ENCODE results near the gene DDRGK1.

The DDRGK1 gene

GRCh38 chr20:3171391-3172125 is 32.9 kb downstream of the DDRGK1 start:
- no peak for DNase-seq (ENCODE audit: extremely low spot score)
- POLR2A ChIA-PET: interaction anchor here (1.8 to 2.9 kb wide), 3 partner anchors 10 to 12 kb away, joined by 4 to 13 read pairs (median 13); partner anchors contain the start of genes FASTKD5 and UBOX5
- TF ChIP-seq NFRKB (IDR thresholded peaks at IDR 0.05): no peak
- TF ChIP-seq FOXK2 (IDR thresholded peaks at IDR 0.05): no peak
- TF ChIP-seq SP1 (IDR thresholded peaks at IDR 0.05): no peak
- no peak for TF ChIP-seq LEF1 (IDR thresholded peaks at IDR 0.05; ENCODE audit: borderline replicate concordance)
- no peak for TF ChIP-seq FOXM1 (IDR thresholded peaks at IDR 0.05; ENCODE audit: borderline replicate concordance)
- no peak for TF ChIP-seq PKNOX1 (IDR thresholded peaks at IDR 0.05)
- no peak for TF ChIP-seq FOXA1 (IDR thresholded peaks at IDR 0.05)
- TF ChIP-seq SUZ12 (IDR thresholded peaks at IDR 0.05): no peak
- CTCF ChIA-PET: interaction anchor here (0.6 kb wide), 1 partner anchor 99 kb away, joined by 4 read pairs; no protein-coding TSS in a partner anchor

- TF ChIP-seq BHLHE40 (IDR thresholded peaks at IDR 0.05; ENCODE audit: borderline replicate concordance): no peak
- no peak for TF ChIP-seq NFRKB (IDR thresholded peaks at IDR 0.05)
- no peak for TF ChIP-seq FOXM1 (IDR thresholded peaks at IDR 0.05; ENCODE audit: borderline replicate concordance)
- no peak for TF ChIP-seq LEF1 (IDR thresholded peaks at IDR 0.05; ENCODE audit: borderline replicate concordance)
- no peak for TF ChIP-seq SUZ12 (IDR thresholded peaks at IDR 0.05)
- no peak for TF ChIP-seq PKNOX1 (IDR thresholded peaks at IDR 0.05)
- no peak for TF ChIP-seq SP1 (IDR thresholded peaks at IDR 0.05)
- no peak for TF ChIP-seq CTBP1 (IDR thresholded peaks at IDR 0.05; ENCODE audit: borderline replicate concordance)
- TF ChIP-seq TARDBP (IDR thresholded peaks at IDR 0.05): no peak
- no peak for TF ChIP-seq ZNF384 (IDR thresholded peaks at IDR 0.05)
- no peak for TF ChIP-seq ARNT (IDR thresholded peaks at IDR 0.05)
- no peak for TF ChIP-seq L3MBTL2 (conservative IDR thresholded peaks at IDR 0.05)
- no peak for TF ChIP-seq ELF4 (IDR thresholded peaks at IDR 0.05)
- no peak for TF ChIP-seq HDGF (IDR thresholded peaks at IDR 0.05; ENCODE audit: borderline replicate concordance)
- TF ChIP-seq FOXA1 (IDR thresholded peaks at IDR 0.05): no peak
- no peak for TF ChIP-seq FOXK2 (IDR thresholded peaks at IDR 0.05)
- ChIA-PET POLR2A (interaction anchor here (1.3 kb wide), 1 partner anchor 10 kb away, joined by 3 read pairs; the partner anchor contains the start of genes FASTKD5 and UBOX5), CTCF (no interaction called here)
- no peak for DNase-seq (ENCODE audit: extremely low spot score)
Observed at GRCh38 chr20:3168829-3169590, 35.5 kb downstream of the DDRGK1 start.

- DNase-seq (ENCODE audit: extremely low spot score): no peak
- CTCF ChIA-PET: no interaction called here
- POLR2A ChIA-PET: no interaction called here
- no peak for TF ChIP-seq FOXM1 (IDR thresholded peaks at IDR 0.05; ENCODE audit: borderline replicate concordance)
- TF ChIP-seq LEF1 (IDR thresholded peaks at IDR 0.05; ENCODE audit: borderline replicate concordance): no peak
- no peak for TF ChIP-seq HDGF (IDR thresholded peaks at IDR 0.05; ENCODE audit: borderline replicate concordance)
- no peak for TF ChIP-seq CTBP1 (IDR thresholded peaks at IDR 0.05; ENCODE audit: borderline replicate concordance)
Observed at GRCh38 chr20:3168079-3168828, 36.2 kb downstream of the DDRGK1 start.

DNA sequence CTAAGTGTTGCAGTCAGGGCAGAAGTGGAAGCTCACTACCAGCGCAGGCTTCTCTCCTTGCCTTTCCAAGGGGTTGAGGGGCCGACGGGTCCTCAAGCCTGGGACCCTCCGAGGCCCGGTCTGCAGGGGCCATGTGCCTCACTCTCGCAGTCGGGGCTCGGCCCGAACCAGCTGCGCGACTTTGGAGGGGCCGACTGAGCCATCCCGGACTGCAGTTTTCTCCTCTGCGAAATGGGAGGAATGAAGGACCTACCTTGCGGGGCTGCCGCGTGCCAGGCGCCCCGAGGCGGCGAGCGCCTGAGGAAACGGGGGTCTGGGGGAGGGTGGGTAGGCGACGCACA is 36.8 kb downstream of the DDRGK1 start:
- ChIA-PET POLR2A (no interaction called here), CTCF (no interaction called here)
- no peak for TF ChIP-seq NFRKB (IDR thresholded peaks at IDR 0.05)
- TF ChIP-seq BHLHE40 (IDR thresholded peaks at IDR 0.05; ENCODE audit: borderline replicate concordance): no peak
- TF ChIP-seq FOXM1 (IDR thresholded peaks at IDR 0.05; ENCODE audit: borderline replicate concordance): no peak
- TF ChIP-seq ARNT (IDR thresholded peaks at IDR 0.05): no peak
- no peak for TF ChIP-seq SUZ12 (IDR thresholded peaks at IDR 0.05)
- no peak for TF ChIP-seq FOXK2 (IDR thresholded peaks at IDR 0.05)
- TF ChIP-seq CTBP1 (IDR thresholded peaks at IDR 0.05; ENCODE audit: borderline replicate concordance): no peak
- no peak for DNase-seq (ENCODE audit: extremely low spot score)

GRCh38 chr20:3166913-3167342 is 37.6 kb downstream of the DDRGK1 start:
- TF ChIP-seq NFRKB (IDR thresholded peaks at IDR 0.05): no peak
- TF ChIP-seq LEF1 (IDR thresholded peaks at IDR 0.05; ENCODE audit: borderline replicate concordance): no peak
- no peak for TF ChIP-seq FOXM1 (IDR thresholded peaks at IDR 0.05; ENCODE audit: borderline replicate concordance)
- TF ChIP-seq PKNOX1 (IDR thresholded peaks at IDR 0.05): no peak
- TF ChIP-seq FOXA1 (IDR thresholded peaks at IDR 0.05): no peak
- TF ChIP-seq SUZ12 (IDR thresholded peaks at IDR 0.05): no peak
- TF ChIP-seq ZNF384 (IDR thresholded peaks at IDR 0.05): no peak
- no peak for TF ChIP-seq ELF4 (IDR thresholded peaks at IDR 0.05)
- TF ChIP-seq ARNT (IDR thresholded peaks at IDR 0.05): no peak
- CTCF ChIA-PET: no interaction called here
- DNase-seq (ENCODE audit: extremely low spot score): no peak
- POLR2A ChIA-PET: no interaction called here
